PC-3 (cell line): ENCODE measurements around the gene MRTFA. TPM values are rescaled to one million over a fixed set of nuclear protein-coding genes. Genes with fewer than 3 reads are reported as not detected.

ENCODE experiments used
- ATAC-seq: fragments of 200-7000 bp; cut with Tn5 transposase; 2 replicates; pipeline ENCODE4 v1.9.1; 2020; ENCODE audit warnings: mild to moderate bottlenecking, moderate library complexity
- BruUV-seq: library from RNA; stranded (reverse); fragments of 400-500 nt; replicated peaks from 2 replicates; lab custom pipeline; 2021; lab: Mats Ljungman, UMichigan
- CTCF ChIA-PET: fragments of 300-600 bp; sonication (Branson Sonifier 250); formaldehyde crosslinking; loops from one replicate; lab custom pipeline; 2022; ENCODE audit warnings: antibody characterized with exemption; lab: Charles Lee
- POLR2A ChIA-PET: fragments of 300-600 bp; sonication (Branson Sonifier 250); formaldehyde crosslinking; loops from one replicate; lab custom pipeline; 2022; ENCODE audit warnings: antibody characterized with exemption; ENCODE audit not compliant: unreplicated experiment; lab: Charles Lee
- DNase-seq: peaks from one replicate; pipeline ENCODE4 v3.0.0-alpha.2; 2015
- H2AFZ ChIP-seq: fragments of 300-600 bp; sonication (generic); 2 replicates; pipeline ENCODE4 v1.6.0; 2016; ENCODE audit warnings: antibody characterized with exemption, low read length
- H3F3A ChIP-seq: fragments of 300-600 bp; sonication (generic); one replicate; pipeline ENCODE4 v1.6.0; 2017; ENCODE audit warnings: antibody characterized with exemption, low read length, control low read depth, mild to moderate bottlenecking; ENCODE audit not compliant: unreplicated experiment
- H3K27ac ChIP-seq: fragments of 300-600 bp; sonication (generic); 2 replicates; pipeline ENCODE4 v1.5.1; 2016; ENCODE audit warnings: mild to moderate bottlenecking, low read length
- H3K27me3 ChIP-seq: fragments of 300-600 bp; sonication (generic); 2 replicates; pipeline ENCODE4 v1.6.1; 2016; ENCODE audit warnings: low read length, mixed read lengths
- H3K36me3 ChIP-seq: fragments of 300-600 bp; sonication (generic); 2 replicates; pipeline ENCODE4 v1.6.1; 2016; ENCODE audit warnings: low read depth, mixed run types, low read length, mixed read lengths
- H3K4me1 ChIP-seq: fragments of 300-600 bp; sonication (generic); 2 replicates; pipeline ENCODE4 v1.5.1; 2016; ENCODE audit warnings: low read length; ENCODE audit not compliant: insufficient read depth
- H3K4me2 ChIP-seq: fragments of 300-600 bp; sonication (generic); 2 replicates; pipeline ENCODE4 v1.6.0; 2016; ENCODE audit warnings: low read length
- H3K4me3 ChIP-seq: fragments of 300-600 bp; sonication (generic); 2 replicates; pipeline ENCODE4 v1.5.1; 2016; ENCODE audit warnings: mild to moderate bottlenecking, low read length, mixed read lengths
- H3K79me2 ChIP-seq: fragments of 300-600 bp; sonication (generic); 2 replicates; pipeline ENCODE4 v1.6.1; 2017; ENCODE audit warnings: low read length, mixed read lengths
- H3K9ac ChIP-seq: fragments of 300-600 bp; sonication (generic); 2 replicates; pipeline ENCODE4 v1.6.0; 2016; ENCODE audit warnings: mild to moderate bottlenecking, low read length
- H3K9me2 ChIP-seq: fragments of 300-600 bp; sonication (generic); replicated peaks from 2 replicates; pipeline ENCODE4 v1.6.1; 2016; ENCODE audit warnings: mixed run types, low read length, mixed read lengths
- H3K9me3 ChIP-seq: fragments of 300-600 bp; sonication (generic); 2 replicates; pipeline ENCODE4 v1.6.1; 2016; ENCODE audit warnings: low read length, mixed read lengths
- H4K20me1 ChIP-seq: fragments of 300-600 bp; sonication (generic); 2 replicates; pipeline ENCODE4 v1.6.1; 2016; ENCODE audit warnings: low read length, mixed read lengths
- EZH2 ChIP-seq: fragments of 300-600 bp; sonication (generic); IDR thresholded peaks from one replicate; pipeline ENCODE4 v1.6.1; 2017; ENCODE audit warnings: antibody characterized with exemption, mild to moderate bottlenecking, low read length; ENCODE audit not compliant: unreplicated experiment
- EZH2phosphoT487 ChIP-seq: fragments of 300-600 bp; sonication (generic); IDR thresholded peaks from 2 replicates; pipeline ENCODE4 v1.6.1; 2018; ENCODE audit warnings: mild to moderate bottlenecking, antibody characterized with exemption, low read length, borderline replicate concordance
- intact Hi-C: fragments of 100-400 bp; cut with micrococcal nuclease; formaldehyde crosslinking; loops from 2 replicates; pipeline ENCODE4 v1.9.0; 2023
- total RNA-seq: library from RNA; depleted of rRNA; stranded (reverse); fragments of >200 nt; gene quantifications from 2 replicates; pipeline ENCODE4 v1.2.3, GENCODE V29; 2014
- TF ChIP-seq, protein P1 (sequence below): fragments of 300-600 bp; sonication (generic); conservative IDR thresholded peaks from 2 replicates; pipeline ENCODE4 v1.5.1; 2017; ENCODE audit warnings: antibody characterized with exemption, low read depth, mild to moderate bottlenecking, low read length

MRTFA gene
- total RNA-seq, 1 experiment from 2014 or later: 32.6 TPM

DNA sequence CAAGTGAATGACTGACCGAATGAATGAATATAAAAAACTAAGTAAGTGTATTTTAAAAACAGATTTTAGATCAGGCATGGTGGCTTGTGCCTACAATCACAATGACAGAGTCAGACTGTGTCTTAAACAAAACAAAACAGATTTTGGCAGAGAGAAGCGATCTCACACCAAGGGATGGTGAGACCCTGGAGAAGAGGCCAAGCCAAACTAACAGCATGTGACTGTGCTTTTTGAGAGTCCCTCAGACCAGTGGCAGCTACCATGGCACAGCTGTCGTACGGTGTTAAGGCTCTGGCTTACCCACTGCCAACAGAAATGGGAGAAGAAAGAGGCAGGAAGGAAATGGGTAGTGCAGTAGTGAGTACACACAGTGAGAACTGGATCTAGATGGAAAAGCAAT, 205.5 kb downstream of the MRTFA start:
- H3K79me2 ChIP-seq: no peaks in the 10 kb centered on the region
- peaks cover 9% of the 10 kb centered on the region; the same call in 1 of the 2 replicates for H3K36me3 ChIP-seq
- no peak overlapping the region for H3K27ac ChIP-seq
- H3K9me2 ChIP-seq: no peaks in the 10 kb centered on the region
- DNase-seq (no peak), ATAC-seq (no peak)
- ChIA-PET POLR2A (no interaction called here), CTCF (no interaction called here)
- no peaks in the 10 kb centered on the region for H3K4me1 ChIP-seq
- no peak overlapping the region for H2AFZ ChIP-seq
- no peak for TF ChIP-seq EZH2phosphoT487
- TF ChIP-seq EZH2: no peak
- TF ChIP-seq, protein P1, sequence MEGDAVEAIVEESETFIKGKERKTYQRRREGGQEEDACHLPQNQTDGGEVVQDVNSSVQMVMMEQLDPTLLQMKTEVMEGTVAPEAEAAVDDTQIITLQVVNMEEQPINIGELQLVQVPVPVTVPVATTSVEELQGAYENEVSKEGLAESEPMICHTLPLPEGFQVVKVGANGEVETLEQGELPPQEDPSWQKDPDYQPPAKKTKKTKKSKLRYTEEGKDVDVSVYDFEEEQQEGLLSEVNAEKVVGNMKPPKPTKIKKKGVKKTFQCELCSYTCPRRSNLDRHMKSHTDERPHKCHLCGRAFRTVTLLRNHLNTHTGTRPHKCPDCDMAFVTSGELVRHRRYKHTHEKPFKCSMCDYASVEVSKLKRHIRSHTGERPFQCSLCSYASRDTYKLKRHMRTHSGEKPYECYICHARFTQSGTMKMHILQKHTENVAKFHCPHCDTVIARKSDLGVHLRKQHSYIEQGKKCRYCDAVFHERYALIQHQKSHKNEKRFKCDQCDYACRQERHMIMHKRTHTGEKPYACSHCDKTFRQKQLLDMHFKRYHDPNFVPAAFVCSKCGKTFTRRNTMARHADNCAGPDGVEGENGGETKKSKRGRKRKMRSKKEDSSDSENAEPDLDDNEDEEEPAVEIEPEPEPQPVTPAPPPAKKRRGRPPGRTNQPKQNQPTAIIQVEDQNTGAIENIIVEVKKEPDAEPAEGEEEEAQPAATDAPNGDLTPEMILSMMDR: no peak
- H3K4me2 ChIP-seq: no peak overlapping the region
- no peaks in the 10 kb centered on the region for H3K9me3 ChIP-seq
- H3K9ac ChIP-seq: no peak overlapping the region
- BruUV-seq: no TSS peak
- no peaks in the 10 kb centered on the region for H4K20me1 ChIP-seq
- no peak overlapping the region for H3K4me3 ChIP-seq
- no peaks in the 10 kb centered on the region for H3F3A ChIP-seq
- intact Hi-C loops: no loop called here
- H3K27me3 ChIP-seq: no peaks in the 10 kb centered on the region

- ATAC-seq (no peak), DNase-seq (no peak)
- Histone ChIP-seq H3K9me2 (no peaks in the 10 kb centered on the region), H3K27me3 (no peaks in the 10 kb centered on the region), H3K4me2 (no peak overlapping the region), H4K20me1 (no peaks in the 10 kb centered on the region), H3K27ac (no peak overlapping the region), H3K9ac (no peak overlapping the region), H2AFZ (no peak overlapping the region), H3K79me2 (no peaks in the 10 kb centered on the region), H3K36me3 (peaks cover 9% of the 10 kb centered on the region; the same call in 1 of the 2 replicates), H3K9me3 (no peaks in the 10 kb centered on the region), H3F3A (no peaks in the 10 kb centered on the region), H3K4me1 (no peaks in the 10 kb centered on the region), H3K4me3 (no peak overlapping the region)
- no TSS peak for BruUV-seq
- ChIA-PET CTCF (no interaction called here), POLR2A (no interaction called here)
- TF ChIP-seq EZH2phosphoT487 (no peak), EZH2 (no peak)
- TF ChIP-seq, protein P1: no peak
- intact Hi-C loops: no loop called here
Measured at GRCh38 chr22:40429481-40429880, 207.0 kb downstream of the MRTFA start.

- Histone ChIP-seq H3K4me2 (no peak overlapping the region), H3K9ac (no peak overlapping the region), H3F3A (no peaks in the 10 kb centered on the region), H3K9me2 (no peaks in the 10 kb centered on the region), H3K79me2 (no peaks in the 10 kb centered on the region), H3K36me3 (peaks cover 9% of the 10 kb centered on the region; the same call in 1 of the 2 replicates), H3K27ac (no peak overlapping the region), H3K27me3 (no peaks in the 10 kb centered on the region), H3K9me3 (no peaks in the 10 kb centered on the region), H3K4me3 (no peak overlapping the region), H3K4me1 (no peaks in the 10 kb centered on the region), H2AFZ (no peak overlapping the region), H4K20me1 (no peaks in the 10 kb centered on the region)
- BruUV-seq: no TSS peak
- no peak for DNase-seq
- intact Hi-C loops: no loop called here
- CTCF ChIA-PET: no interaction called here
- no peak for ATAC-seq
- TF ChIP-seq EZH2: no peak
- no peak for TF ChIP-seq EZH2phosphoT487
- TF ChIP-seq, protein P1: no peak
- POLR2A ChIA-PET: no interaction called here
Measured at GRCh38 chr22:40428796-40429195, 207.7 kb downstream of the MRTFA start.
